HG03095 (cell line): ENCODE measurements around the gene MIA.
"Not testable (repeated sequence)": the region's sequence is repeated elsewhere in the genome, so short reads cannot be mapped to it uniquely, and the experiment has no call there.

Experiments used
- ATAC-seq: cut with Tn5 transposase; IDR thresholded peaks from one replicate; pipeline ENCODE4 v1.9.1; 2021; ENCODE audit warnings: moderate library complexity; ENCODE audit not compliant: unreplicated experiment

MIA gene

DNA sequence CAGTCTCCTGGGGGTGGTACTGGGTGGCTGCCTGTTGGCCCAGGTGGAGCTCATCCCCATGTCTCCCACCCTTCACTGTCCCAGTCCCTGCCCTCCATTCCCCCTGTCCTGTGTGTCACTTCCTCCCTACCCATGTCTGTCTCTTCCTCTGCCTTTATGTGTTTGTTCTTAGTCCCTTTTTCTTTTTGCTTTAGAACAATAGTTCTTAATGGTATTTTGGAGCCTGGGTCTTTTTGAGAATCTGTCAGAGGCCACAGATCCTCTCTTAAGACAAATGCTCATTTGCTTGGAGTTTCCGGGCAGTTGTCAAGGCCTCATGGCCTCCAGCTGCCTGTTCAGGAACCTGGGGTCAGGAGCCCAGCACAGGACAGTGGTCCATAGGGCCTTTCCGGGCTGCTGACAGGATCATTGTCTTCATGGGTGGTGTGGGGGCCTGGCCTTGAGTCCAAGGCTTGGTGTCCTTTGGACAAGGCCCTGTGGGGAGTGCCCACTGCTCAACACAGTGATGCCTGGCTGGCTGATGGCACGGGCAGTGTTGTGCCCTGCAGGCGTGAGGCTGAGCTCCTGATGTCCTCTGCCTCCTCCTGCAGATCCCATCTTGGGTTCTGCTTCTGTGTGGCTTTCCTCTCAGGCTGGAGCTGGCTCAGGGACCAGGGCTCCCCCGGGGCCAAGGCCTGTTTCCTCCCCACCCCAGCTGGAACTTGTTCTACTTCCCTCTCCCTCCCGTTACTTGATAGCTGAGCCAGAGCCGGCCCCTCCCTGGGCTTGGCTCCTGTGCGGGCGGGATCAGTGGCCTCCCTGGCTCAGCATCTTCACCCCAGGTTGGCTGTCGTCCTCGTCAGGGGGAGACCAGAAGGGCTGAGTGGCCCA, 27.2 kb downstream of the MIA start:
- ATAC-seq: no peak

DNA sequence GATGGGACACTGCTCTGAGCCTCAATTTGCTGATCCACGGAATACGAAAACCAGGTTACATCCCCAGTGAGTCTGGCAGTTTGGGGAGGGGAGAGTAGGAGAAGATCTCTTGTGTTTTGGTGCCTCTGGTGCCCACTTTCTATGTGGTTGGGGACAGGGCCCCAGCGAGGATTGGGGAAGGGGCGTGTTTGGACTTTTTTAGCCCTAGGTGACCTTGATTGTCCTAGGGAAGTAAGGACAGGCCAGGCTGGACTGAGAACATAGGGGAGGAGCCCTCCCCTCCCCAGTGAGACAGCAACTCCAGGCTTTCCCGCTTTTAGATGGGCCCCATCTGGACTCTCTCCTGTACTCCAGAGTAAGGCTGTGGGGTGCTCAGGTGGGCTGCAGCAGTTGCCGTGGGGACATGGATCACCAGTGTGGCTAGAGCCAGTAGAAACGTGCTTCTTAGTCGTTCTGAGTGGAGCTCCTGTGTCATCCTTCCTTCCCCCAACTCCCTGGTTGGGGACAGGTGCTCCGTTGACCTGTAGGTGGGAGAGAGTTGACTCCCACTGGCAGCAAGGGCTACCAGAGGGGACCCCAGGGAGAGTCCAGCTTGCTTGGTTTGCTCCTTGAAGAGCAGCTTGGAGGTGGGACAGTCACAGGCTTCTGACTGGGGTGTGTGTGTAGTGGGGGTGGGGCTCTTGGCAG, 28.0 kb downstream of the MIA start:
- no peak for ATAC-seq

DNA sequence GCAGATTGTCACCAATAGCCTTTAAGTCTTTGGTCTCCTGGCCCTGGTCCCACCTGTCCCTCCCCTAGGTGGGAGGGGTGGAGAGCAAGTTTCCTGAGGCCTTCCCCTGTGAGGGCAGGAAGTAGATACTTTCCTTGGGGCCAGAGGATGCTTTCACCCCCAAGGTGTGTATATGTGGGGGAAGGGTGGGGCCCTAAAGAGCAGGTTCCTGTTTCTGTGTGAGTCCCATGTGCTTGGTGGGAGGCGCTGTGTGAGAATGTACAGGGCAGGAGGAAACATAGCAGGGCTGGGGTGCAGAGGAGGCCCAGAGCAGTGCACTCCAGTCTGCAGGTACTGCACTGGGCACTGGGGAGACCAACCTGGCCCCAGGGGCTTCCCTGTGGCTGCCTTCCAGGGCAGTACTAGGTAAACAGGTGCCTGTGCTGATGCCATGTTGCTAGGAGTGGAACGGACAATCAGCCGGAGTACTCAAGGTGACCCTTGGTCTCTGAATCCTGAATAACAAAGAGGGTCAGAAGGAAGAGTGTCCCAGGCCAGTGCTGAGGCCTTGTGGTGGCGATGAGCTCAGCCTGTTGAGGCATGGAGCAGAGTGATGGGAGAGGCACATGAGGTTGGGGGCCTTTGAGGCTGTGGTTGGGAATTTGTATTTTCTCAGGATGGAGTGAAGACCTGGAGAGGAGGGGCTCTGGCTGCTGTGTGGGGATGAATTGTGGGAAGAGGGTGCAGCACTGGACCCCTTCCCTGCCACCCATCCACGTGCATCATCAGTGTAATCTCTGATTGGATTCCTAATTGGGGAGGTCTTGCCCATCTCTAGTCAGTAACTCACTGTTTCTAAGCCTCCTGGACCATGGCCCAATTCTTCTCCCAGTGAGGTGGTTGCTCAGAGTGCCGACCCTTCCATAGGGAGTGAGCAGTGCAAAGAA, 28.8 kb downstream of the MIA start:
- no peak for ATAC-seq

DNA sequence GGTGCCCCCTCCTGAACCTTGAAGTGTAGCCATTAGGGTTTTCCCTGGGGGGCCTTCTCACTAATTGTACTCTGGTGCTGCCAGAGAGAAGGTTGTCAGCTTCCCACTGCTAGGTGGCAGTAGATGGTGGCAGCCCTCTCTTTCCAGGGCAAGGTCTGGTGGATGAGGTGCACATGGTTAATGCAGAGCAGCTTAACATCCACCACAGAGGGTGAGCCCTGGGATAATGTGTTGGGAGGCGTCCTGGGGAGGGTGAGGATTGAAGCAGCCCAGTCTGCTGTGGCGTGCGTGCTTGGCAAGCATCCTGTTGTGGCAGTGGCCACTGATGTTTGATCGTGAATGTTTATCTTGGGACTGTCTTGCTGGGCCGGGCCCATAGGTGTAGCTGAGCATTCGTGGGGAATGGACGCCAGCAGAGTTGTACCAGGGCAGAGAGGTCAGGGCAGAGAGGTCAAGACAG, 29.5 kb downstream of the MIA start:
- ATAC-seq: no peak

DNA sequence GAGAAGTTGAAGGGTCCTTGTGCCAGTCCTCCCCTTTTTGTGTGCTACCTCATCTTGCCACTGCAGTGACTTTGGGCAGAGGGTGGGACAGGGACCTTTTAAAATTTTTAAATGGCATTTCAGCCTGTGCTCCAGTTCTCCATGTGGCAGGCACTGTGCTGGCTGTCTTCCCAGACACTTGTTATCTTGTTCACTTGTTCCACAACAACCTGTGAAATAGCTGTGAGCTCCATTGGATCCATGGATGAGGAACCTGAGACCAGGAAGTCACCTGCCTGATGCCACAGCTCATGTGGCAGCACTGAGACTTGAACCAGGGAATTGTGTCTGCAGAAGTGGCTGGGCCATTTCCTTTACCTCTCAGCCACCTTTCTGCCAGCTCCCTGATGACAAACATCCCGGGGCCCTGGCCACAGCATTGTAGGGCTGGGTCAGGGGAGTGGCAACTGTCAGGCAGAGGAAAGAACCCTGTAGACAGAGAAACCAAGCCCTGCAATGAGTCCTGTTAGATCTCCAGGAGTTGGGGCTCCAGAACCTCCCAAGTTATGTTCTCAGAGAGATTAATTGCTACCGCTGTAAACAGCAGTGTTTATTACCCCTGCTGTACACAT, 30.0 kb downstream of the MIA start:
- no peak for ATAC-seq

DNA sequence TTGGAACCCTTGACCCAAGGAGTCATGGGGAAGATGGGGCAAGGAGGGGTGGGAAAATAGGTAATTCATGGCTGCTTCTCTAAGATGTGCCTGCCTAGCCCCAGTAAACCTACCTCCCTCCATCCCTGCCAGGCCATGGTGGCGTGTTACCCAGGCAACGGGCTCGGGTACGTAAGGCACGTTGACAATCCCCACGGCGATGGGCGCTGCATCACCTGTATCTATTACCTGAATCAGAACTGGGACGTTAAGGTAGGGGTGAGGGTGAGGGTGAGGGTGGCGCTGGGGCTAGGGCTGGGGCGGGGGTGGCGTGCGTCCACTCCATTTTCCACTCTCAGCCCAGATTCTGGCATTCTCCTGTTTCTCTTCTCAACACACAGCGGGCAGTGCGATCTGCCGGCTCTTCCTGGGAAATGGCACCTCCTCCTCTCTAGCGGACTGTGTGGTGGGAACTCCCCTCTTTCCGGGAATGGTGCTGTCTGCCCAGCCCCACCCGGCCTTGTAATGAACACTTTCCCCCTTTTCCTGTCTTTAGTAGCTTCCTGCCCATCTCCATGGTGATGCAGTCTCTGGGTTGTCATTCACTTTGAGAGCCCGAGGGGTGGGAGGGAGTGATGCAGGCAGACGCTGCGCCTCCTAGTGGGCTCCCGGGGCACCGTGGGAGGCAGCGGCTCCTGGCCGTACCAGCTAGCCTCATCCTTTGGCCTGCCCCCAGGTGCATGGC, 31.3 kb downstream of the MIA start:
- no peak for ATAC-seq

DNA sequence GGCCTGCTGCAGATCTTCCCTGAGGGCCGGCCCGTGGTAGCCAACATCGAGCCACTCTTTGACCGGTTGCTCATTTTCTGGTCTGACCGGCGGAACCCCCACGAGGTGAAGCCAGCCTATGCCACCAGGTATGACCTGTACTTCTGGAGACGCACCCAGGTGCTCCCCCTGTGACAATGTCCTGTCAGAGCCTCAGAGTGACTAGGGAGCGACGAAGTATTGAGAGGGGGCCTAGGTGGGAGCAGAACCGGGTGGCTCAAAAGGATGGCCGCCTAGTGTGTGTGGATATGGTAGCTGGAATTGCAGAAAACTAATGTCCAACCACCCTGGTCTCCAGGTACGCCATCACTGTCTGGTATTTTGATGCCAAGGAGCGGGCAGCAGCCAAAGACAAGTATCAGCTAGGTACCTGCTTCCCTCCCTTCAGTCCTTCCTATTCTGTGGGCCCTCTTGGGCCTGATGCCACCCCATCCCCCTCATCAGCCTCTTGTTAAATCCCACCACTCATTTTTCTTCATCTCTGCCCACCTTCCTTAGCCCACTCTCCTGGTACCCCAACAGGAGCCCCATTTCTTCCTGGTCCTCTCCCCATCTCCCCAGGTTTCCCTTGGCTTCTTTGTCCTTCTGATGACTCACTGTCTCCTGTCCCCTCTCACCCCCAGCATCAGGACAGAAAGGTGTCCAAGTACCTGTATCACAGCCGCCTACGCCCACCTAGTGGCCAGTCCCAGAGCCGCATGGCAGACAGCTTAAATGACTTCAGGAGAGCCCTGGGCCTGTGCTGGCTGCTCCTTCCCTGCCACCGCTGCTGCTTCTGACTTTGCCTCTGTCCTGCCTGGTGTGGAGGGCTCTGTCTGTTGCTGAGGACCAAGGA, 32.1 kb downstream of the MIA start:
- no peak for ATAC-seq

DNA sequence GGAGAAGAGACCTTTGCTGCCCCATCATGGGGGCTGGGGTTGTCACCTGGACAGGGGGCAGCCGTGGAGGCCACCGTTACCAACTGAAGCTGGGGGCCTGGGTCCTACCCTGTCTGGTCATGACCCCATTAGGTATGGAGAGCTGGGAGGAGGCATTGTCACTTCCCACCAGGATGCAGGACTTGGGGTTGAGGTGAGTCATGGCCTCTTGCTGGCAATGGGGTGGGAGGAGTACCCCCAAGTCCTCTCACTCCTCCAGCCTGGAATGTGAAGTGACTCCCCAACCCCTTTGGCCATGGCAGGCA, 32.7 kb downstream of the MIA start:
- no peak for ATAC-seq

DNA sequence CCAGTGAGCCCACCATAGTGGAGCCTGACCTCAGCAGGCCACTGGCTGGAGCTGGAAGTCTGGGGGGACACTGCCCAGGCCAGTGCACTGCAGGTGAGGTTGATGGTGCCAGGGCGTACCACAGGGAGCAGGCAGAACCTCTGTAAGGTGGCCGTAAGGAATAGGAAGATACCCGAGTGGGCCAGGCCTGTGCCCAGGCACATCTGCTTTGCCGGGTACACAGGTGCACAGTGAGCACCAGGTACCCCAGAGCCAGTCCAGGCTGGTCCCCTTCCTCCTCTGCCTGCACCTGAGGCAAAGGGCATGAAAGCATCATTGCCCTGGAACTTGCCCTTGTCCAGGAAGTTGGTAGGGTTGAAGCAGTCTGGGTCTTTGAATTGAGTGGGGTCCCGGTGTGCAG, 33.2 kb downstream of the MIA start:
- no peak for ATAC-seq

DNA sequence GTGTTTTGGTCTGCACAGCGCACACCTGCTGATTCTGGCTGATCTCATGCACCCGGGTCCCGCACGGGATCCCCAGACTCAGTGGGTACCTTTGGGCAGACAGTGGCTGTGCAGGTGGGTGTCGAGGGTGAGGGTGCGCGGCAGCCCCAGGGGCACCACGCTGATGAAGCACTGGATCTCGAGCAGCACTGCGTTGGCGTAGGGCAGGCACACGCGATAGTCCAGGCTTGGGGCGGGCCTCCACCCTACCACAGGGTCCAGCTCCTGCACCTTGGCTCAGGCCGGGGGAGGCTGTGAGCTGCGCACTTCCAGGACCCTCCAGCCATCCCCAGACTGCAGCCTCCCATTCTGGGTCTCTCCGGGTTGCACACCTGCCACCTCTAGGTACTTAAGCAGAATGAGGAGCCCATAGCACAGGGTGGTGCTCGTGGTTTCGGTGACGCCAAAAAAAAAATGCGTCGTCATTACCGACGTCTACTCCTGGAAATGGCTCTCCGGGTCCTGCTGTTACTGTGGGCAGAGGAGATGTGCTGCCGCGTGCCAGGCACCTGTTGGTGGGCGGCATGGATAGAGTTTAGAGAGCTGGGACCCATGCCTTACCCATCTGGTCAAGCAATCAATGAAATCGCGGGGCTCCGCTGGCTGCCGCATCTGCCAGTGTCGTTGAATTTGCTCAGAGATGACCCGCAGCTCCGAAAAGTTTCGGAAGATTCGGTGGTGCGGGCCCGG, 34.2 kb downstream of the MIA start:
- no peak for ATAC-seq

DNA sequence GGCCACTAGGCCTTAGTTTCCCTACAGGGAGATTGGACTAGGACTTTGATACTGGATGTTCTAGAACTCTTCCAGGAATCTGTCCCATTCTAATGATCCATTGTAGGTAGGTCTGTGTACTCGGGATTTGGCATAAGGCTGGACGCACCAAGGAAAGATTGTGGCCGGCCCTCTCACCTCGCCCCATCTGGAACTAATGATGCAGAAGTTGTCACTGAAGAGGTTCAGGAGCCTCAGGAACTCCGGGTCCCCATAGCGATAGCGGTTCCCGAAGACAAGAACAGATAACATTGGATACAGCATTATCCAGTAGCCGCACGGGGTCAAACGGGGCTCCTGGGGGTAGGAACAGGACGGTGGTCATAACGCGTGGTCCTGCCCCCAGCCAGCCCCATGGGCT, 34.8 kb downstream of the MIA start:
- ATAC-seq: no peak

DNA sequence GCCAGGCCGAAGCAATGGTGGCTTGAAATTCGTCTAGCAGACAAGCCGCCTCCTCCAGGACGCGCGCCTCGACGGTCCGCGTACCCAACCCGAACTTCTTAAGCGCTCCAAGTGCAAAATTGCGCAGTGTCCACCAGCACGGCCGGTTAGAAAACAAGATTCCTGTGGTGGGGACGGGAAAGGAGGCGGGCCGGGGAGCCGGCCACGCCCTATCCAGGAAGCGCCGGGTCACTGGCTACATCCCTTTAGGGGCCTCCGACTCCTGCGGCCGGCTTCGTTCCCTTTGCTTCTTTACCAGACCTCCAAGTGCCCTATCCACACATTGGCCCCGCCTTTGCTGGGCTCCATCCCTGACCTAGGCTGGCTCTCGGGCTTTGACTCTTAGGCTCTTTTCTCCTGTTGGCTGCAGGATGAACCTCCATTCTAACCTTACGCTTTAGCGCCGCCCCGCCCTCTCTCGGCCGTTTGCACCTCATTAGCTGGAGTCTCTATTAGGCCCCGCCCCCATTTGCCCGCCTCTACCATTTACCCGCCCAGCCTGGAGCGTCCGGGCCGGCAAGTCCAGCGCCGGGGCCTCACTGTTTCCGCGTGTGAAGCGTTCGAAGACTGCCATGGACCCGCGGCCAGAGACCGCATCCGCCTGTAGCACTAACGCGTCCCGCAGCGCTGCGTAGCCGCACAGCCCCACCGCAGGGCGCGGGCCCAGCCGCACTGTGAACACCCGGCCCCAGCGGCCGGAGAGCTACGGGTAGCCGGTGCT, 35.5 kb downstream of the MIA start:
- peak; percentile 37 for ATAC-seq

DNA sequence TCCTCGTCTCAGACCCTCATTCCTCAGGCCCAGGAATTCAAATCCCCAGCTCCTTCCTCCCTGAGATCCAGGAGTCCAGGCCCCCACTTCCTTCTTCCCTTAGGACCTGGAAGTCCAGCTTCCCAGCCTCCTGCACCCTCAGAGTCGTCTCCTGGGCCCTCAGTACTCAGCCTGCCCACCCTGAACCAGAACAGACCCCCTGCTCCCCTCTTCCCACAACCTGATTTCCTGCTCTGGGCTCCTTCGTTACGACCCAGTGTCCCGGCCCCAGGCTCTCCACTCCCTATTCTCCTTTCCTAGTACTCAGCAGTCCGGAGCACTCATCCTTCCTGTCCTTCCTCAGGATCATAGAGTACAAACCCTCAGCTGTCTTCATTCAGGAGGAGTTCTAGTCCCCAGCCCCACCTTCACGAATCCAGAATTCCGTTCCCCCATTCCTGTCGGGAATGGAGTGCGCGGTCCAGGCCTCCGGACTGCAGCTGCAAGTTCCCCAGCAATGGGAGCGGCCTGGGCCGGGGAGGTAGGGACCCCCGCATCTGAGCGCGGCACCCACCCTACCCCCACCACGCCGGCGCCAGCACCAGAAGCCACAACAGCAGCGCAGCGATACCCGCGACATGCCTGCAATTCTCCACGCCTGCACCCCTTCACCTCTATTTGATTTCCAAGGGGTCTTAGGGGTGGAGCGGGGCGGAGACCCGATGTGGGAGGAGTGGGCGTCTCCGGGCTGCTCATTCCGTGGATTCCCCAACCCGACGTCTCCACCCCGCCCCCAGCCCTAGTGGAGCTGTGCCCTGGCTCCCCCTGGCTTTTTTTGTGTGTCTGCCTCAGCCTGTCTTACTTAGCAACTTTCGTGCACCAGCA, 36.4 kb downstream of the MIA start:
- ATAC-seq: no peak

DNA sequence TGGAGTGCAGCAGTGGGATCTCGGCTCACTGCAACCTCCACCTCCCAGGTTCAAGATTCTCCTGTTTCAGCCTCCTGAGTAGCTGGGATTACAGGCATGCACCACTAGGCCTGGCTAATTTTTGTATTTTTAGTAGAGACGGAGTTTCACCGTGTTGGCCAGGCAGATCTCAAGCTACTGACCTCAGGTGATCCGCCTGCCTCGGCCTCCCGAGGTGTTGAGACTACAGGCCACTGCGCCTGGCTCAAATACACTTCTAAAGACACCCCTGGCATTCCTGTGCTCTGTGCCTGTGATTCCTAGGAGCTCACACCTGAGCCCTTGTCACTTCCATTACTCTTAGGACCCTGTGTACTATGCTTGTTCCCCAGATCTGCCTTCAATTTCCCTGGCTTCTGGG, 37.2 kb downstream of the MIA start:
- not testable (repeated sequence) for ATAC-seq

DNA sequence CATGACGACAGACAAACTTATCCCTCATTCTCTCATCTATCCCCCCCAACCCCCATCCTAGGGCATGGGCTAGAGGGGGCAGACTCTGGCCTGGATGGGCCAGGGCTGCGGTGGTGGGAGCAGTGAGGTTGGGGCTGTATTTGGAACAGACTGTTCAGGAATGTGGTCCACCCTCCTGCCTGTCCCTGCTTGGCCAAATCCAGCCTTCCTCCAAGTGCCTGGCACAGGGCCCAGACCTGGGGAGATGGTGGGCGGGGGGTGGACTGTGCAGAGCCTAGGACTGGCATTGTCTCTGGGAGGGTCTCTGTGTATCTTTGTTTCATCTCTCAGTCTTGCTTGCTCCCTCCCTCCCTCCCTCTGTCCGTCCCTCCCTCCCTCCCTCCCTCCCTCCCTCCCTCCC, 37.9 kb downstream of the MIA start:
- no peak for ATAC-seq

DNA sequence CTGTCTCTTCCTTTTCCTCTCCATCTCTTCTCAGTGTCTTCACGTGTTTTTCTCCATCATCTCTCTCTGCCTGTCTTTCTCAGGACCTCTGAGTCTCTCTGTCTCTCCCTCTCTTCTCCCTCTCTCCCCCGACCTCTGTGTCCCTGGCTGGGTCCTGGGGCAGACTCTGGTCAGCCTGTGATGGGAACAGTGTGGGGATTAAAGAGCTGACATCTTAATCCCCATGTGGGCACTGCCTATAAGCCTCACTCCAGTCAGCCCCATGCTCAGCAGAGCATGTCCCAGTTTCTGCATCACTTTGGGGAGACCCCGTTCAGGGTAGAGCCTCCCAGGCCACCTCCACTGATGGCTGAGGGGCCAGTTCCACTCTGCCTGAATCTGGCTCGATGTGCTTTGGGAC, 39.9 kb downstream of the MIA start:
- no peak for ATAC-seq
